Kidney (tissue), 14 donors: ENCODE measurements around the gene KAT5. TPM values are rescaled to one million over a fixed set of nuclear protein-coding genes. Genes with fewer than 3 reads are reported as not detected.

Experiments used
- DNase-seq, 5 donors: peaks; one replicate each; pipeline ENCODE4 v3.0.0-alpha.2; 2013 to 2020
- FAIRE-seq: peaks from 2 replicates; lab custom pipeline; 2012; peaks lifted over from hg19 to GRCh38; lab: Jason Lieb, UNC
- H3K27ac ChIP-seq, 2 donors: one replicate each; pipeline ENCODE4 v1.7.0; 2013; ENCODE audit warnings: low read depth in 2 of 2, low read length in 2 of 2, inconsistent platforms in 1 of 2
- H3K27me3 ChIP-seq: one replicate; pipeline ENCODE4 v1.7.1; 2013; ENCODE audit warnings: low read length, inconsistent platforms; ENCODE audit not compliant: control insufficient read depth, insufficient read depth
- H3K36me3 ChIP-seq, 3 donors: one replicate each; pipeline versions ENCODE4 v1.7.0 to v1.7.1; 2013; ENCODE audit warnings: low read length in 3 of 3, control low read depth in 1 of 3, inconsistent platforms in 1 of 3; ENCODE audit not compliant: insufficient read depth in 3 of 3, control insufficient read depth in 2 of 3
- H3K4me1 ChIP-seq, 3 donors: one replicate each; pipeline versions ENCODE4 v1.7.0 to v1.7.1; 2013; ENCODE audit warnings: low read length in 3 of 3, inconsistent platforms in 1 of 3, low read depth in 1 of 3; ENCODE audit not compliant: control insufficient read depth in 2 of 3, insufficient read depth in 2 of 3
- H3K4me3 ChIP-seq, 3 donors: one replicate each; pipeline versions ENCODE4 v1.7.0 to v1.8.1; 2013; ENCODE audit warnings: low read length in 3 of 3, control low read depth in 1 of 3, inconsistent platforms in 1 of 3
- H3K9ac ChIP-seq, 3 donors: one replicate each; pipeline versions ENCODE4 v1.7.0 to v1.7.1; 2013; ENCODE audit warnings: low read length in 3 of 3, control low read depth in 1 of 3, inconsistent platforms in 1 of 3
- H3K9me3 ChIP-seq, 3 donors: one replicate each; pipeline versions ENCODE4 v1.7.0 to v1.7.1; 2013; ENCODE audit warnings: low read length in 3 of 3, control low read depth in 1 of 3, inconsistent platforms in 1 of 3; ENCODE audit not compliant: control insufficient read depth in 2 of 3, insufficient read depth in 1 of 3
- intact Hi-C: fragments of 100-400 bp; cut with DNase I; formaldehyde crosslinking; loops from one replicate; pipeline ENCODE4 v1.11.1; 2022
- polyA plus RNA-seq: library from polyadenylated mRNA; stranded (reverse); fragments of 350-450 nt; fragmentation: Illumina TruSeq; extraction: RNeasy Lipid Tissue Mini Kit (QIAGEN cat#74804); gene quantifications from one replicate; pipeline ENCODE4 v1.2.3, GENCODE V29; 2014; ENCODE audit warnings: low read depth, low replicate concordance; ENCODE audit not compliant: insufficient read depth
- total RNA-seq: library from RNA; stranded (reverse); fragmentation: NEBNext Ultra II Directional; extraction: Animal tissue kit (Norgen Biotek cat#: 25700); gene quantifications from one replicate; pipeline ENCODE4 v1.2.1, GENCODE V29; 2021
- TF ChIP-seq, protein P1 (sequence below): IDR thresholded peaks from 3 replicates; pipeline ENCODE4 v1.5.1; 2012; ENCODE audit warnings: mild to moderate bottlenecking, moderate library complexity, borderline replicate concordance; ENCODE audit not compliant: insufficient read depth; ENCODE audit errors: extremely low read depth
- donor health status: control.
- donor health status: control.
- donor health status: control.
- donor health status: control.
- donor health status: control.
- donor health status: DM: yes; HTN: yes; CAD: no.
- donor health status: Normal renal cell carcinoma (clear cell type).

The KAT5 gene
- total and polyA plus RNA-seq, 2 donors from 2014 or later = 68.4 to 74.7 TPM

DNA sequence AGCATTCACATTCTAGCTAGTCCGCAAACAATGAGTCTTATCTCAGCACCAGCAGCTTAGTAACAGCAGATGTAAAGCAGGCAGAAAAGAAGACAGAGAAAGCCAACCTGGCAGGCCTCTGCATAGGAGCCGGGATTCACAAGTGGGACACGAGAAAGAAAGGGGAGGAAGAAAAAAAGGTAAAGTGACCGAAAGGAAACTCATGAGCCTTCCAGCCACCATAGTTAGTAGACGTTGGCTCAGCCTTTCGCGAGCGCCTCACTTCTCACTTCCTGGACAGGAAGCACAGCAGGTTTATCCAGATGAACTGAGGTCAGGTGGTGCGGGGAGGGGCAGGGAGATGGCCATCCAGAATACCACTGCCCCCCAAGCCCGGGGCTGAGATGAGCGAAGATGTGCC is 19.7 kb upstream of the KAT5 start:
- TF ChIP-seq, protein P1, sequence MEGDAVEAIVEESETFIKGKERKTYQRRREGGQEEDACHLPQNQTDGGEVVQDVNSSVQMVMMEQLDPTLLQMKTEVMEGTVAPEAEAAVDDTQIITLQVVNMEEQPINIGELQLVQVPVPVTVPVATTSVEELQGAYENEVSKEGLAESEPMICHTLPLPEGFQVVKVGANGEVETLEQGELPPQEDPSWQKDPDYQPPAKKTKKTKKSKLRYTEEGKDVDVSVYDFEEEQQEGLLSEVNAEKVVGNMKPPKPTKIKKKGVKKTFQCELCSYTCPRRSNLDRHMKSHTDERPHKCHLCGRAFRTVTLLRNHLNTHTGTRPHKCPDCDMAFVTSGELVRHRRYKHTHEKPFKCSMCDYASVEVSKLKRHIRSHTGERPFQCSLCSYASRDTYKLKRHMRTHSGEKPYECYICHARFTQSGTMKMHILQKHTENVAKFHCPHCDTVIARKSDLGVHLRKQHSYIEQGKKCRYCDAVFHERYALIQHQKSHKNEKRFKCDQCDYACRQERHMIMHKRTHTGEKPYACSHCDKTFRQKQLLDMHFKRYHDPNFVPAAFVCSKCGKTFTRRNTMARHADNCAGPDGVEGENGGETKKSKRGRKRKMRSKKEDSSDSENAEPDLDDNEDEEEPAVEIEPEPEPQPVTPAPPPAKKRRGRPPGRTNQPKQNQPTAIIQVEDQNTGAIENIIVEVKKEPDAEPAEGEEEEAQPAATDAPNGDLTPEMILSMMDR = no peak
- Histone ChIP-seq H3K4me1 (peaks cover 0 to 16% (median 5%) of the 10 kb centered on the region in 3 donors), H3K27ac (no peak overlapping the region), H3K27me3 (no peaks in the 10 kb centered on the region), H3K36me3 (no peaks in the 10 kb centered on the region), H3K9me3 (no peaks in the 10 kb centered on the region), H3K9ac (no peak overlapping the region), H3K4me3 (no peak overlapping the region)
- DNase-seq = no peak
- FAIRE-seq = no peak
- intact Hi-C loops = no loop called here

DNA sequence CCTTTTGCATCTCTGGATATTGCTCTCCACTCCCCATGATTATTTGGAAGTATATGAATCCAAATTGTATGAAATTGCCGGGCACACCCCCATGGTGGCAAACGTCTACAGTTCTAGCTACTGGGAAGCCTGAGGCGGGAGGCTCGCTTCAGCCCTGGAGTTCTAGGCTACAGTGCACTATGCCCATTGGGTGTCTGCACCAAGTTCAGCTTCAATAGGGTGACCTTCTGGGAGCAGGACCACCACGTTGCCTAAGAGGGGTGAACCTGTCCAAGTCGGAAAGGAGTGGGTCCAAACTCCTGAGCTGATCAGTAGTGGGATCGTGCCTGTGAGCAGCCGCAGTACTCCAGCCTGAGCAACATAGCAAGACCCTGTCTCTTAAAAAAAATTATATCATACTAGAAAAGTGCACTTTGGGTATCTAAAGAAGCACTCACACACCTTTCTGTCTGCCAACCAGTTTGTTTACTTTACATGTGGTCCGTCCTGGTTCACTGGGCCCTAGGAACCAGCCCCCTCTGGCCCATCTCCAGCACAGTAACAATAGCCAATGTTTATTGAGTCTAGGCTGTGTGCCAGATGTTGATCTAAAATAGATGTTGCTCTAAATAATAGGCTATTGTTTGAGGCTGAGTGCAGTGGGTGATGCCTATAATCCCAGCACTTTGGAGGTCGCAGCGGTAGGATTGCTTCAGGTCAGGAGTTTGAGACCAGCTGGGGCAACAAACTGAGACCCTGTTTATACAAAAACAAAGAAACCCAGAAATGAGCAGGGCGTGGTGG is 16.4 kb upstream of the KAT5 start:
- no peak overlapping the region for H3K4me3 ChIP-seq
- H3K9ac ChIP-seq = no peak overlapping the region
- H3K27me3 ChIP-seq = no peaks in the 10 kb centered on the region
- FAIRE-seq (no peak), DNase-seq (peak in 3 of 5 donors; percentile 36 to 83 (median 67))
- intact Hi-C loops = no loop called here
- H3K36me3 ChIP-seq = no peaks in the 10 kb centered on the region
- peaks cover 0 to 16% (median 5%) of the 10 kb centered on the region in 3 donors for H3K4me1 ChIP-seq
- TF ChIP-seq, protein P1 = no peak
- H3K9me3 ChIP-seq = no peaks in the 10 kb centered on the region
- H3K27ac ChIP-seq = no peak overlapping the region

DNA sequence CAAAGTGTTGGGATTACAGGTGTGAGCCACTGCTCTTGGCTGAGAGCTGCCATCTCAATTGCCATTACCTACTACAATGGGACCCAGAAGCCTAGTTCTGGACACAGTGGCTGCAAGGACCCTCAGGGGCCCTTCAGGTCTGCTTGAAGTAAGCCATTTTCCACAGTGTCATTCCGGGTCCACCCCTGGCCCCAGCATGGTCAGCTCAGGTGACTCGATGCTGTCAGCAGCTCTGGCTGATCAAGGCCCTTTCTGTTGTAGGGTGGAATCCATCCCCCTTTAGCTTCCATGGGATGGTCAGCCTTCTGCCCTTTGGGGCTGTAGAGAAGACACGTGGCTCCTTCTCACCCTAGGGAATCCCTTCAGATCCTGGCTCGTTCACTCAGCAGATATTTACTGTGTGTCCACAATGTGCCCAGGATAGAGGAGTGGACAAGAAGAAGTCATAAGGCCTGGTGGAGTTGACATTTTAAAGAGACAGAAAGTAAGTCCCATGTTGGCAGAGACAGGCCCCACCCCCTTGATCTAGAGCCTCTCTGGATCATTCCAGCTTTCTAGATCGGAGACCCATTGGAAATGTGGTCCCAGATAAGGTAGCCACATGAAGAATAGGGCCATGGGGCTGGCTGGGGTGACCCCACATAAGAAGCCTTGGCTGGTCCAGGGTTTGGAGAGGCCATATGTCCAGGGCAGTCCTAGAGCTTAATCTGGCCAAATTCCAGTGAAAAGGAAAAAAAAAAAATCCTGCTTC is 15.1 kb upstream of the KAT5 start:
- no peak overlapping the region for H3K9ac ChIP-seq
- DNase-seq (no peak), FAIRE-seq (no peak)
- no peak overlapping the region for H3K4me3 ChIP-seq
- H3K27me3 ChIP-seq = no peaks in the 10 kb centered on the region
- no peak overlapping the region for H3K27ac ChIP-seq
- TF ChIP-seq, protein P1 = no peak
- H3K36me3 ChIP-seq = no peaks in the 10 kb centered on the region
- intact Hi-C loops = no loop called here
- peaks cover 0 to 16% (median 5%) of the 10 kb centered on the region in 3 donors for H3K4me1 ChIP-seq
- no peaks in the 10 kb centered on the region for H3K9me3 ChIP-seq
